HG02943 (cell line): ENCODE data around the gene NOL4L.

ENCODE experiments used
- ATAC-seq: cut with Tn5 transposase; IDR thresholded peaks from one replicate; pipeline ENCODE4 v1.9.1; 2021; ENCODE audit warnings: mild to moderate bottlenecking, low read depth, moderate library complexity; ENCODE audit not compliant: unreplicated experiment

Gene NOL4L

DNA sequence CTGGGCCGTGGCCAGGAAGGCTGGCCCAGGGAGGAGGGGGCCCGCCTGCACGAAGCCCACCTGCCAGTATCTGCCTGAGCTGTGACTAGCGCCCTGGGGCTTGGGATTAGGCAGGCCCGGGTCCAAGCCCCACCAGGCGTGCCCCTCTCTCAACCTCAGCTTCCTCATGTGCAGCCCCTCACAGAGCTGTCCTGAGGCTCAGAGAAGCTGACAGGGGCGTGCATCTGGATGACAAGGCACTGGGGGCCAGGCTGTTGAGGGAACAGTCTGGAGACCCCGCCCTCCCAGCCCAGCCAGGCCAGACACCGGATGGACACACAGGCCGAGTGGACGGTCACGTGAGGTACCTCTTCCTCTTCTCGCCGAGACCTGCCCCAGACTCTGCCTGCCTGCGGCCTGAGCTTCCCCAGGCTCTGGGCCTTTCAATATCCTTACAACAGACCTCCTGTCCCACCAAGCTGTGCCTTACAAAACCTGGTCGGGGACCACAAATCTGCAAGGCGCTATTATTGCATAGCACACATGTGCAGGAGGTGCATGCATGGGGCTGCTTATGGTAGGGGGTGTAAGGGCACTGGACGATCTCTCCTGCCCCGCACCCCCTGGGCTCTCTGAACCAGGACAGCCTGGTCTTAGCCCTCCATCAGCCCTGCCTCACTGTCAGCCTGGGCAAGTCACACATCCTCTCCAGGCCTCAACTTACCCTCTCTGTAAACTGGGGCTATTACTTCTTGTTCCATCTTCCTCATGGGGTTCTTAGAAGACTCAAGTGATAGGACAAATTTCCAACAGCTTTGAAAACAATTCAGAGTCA lies 20.0 kb downstream of the NOL4L start:
- ATAC-seq, result no peak

DNA sequence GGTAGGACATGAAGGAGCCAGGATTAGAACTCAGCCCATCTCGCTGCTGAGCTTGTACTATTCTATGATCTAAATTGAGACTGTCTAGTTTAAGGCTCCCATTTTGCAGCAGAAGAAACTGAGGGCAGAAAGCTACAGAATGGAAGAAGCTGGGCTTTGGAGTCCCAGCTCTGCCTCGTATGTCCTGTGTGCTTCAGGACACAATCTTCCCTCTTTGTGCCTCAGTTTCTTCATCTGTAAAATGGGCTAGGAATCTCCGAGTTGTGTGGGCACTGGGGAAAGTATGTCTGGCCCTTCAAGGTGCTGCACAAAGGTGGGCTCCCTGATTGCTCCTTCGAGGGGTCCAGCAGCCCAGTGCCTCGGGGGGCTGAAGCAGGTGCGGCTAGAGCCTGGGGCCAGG lies 20.7 kb downstream of the NOL4L start:
- no peak for ATAC-seq

DNA sequence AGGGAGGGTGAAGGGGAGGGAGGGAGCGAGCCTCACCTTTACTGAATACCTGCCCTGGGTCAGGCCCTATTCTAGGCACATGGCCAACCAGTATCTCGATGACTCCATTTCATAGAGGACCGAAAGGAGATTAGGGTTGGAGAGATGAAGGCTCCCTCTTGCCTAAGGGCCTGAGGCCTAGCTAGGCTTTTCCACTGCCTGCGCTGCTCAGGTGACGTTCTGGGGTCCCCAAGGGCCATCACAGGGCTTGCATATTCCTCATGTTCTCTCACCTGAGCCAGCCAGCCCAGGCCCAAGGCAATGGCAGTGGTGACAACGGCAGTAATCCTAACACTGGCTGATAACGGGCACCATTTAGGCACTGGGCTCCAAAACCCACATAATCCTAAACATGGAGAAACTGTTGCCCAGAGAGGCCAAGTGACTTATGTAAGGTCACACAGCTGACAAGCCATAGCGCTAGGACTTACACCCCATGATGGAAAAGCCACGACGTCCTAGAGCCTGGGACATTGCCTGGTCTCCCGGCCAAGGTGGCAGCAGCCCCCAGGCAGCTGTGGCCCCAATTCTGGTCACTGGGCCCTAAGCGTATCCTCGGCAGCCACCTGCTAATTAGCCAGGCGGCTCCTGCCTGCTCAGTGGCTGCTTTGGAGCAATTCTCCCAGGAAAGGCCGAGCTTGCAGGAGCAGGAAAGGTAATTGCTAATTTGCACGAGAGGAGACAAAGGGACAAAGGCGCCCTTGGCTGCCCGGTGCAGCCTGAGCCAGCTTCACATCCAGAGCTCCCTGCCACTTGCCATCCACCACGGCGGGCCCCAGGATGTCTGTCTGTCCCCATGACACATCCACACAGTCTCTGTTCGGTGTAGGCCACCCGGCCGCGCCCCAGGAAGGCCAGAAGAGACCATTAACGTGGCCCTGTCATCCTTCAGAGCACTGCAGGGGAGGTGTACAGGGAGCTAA lies 21.5 kb downstream of the NOL4L start:
- no peak for ATAC-seq

DNA sequence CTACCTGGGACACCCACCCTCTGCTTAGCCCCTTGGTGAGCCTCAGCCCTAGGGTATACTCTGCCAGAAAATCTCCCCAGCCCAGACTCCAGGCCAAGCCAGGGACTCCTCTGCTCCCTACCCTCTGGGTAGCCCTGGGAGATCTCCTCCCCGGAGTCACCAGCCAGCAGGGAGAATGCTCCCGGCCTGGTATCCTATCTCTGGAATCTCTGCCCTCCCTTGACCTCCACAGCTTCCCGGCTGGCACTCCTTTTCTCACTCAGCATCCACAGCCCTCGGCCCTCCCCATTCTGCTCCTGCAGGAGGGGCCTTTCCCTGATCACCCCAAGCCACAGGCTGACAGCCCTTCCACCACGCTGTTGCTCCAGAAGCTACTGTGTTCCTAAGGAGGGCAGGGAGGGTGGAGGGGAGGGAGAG lies 22.6 kb downstream of the NOL4L start:
- ATAC-seq, result no peak

DNA sequence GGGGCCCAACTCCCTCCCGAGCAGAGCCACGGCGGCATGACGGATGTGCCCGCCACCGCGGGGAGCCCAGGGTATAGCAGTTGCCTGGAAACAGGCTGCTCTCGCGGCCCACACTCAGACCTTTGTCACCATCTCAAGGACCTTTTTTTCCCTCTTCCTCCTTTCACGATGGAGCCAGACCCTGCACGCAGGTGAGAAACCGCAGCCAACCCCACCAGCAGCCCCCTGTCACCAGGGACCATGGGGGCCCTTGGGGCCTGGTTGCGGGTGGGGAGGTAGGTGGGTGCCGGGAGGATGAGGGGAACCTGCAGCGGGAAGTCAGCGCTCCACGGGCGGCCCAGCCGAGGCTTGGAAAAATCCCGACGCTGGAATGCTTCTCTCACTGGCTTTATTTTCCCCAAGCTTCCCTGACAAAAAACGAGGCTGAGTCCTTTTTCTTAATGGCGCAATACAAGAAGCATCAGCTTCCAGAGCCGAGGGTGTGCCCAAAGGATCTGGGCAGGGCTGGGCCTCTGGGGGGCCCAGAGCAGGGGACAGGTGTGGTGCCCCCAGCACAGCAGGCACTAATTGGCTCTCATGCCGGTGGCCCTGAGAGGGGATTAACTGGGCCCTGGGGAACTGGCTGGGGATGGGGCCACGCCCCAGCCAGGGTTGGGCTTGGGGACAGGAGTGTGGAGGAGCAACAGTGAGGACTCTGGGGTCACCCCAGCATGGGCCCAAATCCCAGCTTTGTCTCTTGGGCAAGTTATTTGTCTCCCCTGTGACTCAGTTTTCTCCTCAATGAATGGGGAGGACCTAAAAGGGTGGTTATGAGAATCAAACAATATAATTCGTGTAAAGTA lies 23.9 kb downstream of the NOL4L start:
- ATAC-seq, result no peak

DNA sequence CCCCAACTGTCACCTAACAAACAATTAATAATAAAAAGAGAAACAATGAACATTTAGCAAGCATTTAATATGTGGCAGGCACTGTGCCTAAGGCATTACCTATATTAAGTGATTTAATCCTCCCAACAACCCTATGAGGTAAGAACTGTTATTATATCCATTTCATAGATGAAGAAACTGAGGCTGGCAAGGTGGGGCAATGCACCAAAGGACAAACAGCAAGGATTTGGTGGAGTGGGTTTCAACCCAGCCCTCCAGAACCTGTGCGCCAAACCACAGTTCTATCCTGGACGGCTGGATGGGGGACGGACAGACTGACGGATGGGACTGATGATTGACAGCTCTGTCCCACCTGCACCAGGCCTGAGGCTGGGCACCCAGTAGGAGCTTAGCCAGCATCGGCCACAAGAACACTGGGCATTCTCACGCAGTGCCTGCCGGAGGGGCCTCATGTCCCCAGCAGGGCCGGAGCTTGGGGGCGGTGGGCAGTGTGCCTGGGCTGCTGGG lies 24.6 kb downstream of the NOL4L start:
- ATAC-seq, result no peak

DNA sequence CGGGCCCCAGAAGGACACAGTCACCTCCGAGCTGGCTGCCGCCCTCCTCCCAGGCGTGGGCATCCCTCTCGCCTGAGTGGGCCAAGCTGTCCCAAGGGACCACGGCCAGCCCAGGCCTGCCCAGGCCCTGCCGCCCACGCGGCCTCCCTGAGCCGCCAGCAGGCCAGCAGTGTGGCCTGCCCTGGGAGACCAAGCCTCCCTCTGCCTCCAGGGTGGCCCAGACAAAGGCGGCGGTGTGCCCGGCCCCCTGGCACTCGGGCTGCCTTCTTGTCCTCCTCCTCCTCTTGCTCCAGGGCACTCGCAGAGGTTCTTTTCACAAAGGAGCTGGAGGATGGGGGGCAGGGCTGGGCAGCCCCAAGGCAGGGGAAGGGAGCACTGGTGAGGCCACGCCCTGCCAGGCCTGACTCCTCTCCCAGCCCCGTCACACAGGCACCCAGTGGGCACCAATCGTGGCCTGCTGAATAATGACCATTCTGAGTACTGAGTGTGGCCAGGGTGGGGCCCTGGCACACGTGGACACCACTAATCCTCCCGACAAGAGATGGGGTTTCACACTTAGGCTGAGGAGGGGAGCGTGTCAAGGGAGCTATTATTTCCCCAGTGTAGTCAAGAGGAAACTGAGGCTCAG lies 25.3 kb downstream of the NOL4L start:
- no peak for ATAC-seq

DNA sequence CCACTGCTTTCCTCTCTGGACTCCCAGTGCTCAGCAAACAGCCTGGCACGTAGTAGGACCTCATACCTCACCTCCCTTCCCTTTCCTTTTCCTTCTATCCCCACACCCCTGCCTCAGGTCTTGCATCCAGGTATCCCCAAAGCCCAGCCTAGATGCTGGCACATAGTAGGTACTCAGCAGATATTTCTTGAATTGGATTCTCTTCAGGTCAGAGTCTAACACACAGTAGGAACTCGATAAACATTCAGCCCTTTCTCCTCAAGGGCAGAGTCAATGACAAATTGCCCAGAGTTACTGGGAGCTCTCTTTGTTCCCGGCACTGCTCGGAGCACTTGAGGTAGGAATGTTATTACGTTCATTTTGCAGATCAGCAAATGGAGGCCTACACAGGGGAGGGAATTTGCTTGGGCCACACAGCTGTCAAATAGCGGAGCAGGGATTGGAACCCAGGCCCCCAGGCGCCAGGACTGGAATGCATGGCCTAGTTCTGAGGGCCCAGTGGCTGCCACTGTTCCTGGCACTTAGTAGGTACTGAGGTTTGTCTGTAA lies 25.9 kb downstream of the NOL4L start:
- ATAC-seq, result no peak

DNA sequence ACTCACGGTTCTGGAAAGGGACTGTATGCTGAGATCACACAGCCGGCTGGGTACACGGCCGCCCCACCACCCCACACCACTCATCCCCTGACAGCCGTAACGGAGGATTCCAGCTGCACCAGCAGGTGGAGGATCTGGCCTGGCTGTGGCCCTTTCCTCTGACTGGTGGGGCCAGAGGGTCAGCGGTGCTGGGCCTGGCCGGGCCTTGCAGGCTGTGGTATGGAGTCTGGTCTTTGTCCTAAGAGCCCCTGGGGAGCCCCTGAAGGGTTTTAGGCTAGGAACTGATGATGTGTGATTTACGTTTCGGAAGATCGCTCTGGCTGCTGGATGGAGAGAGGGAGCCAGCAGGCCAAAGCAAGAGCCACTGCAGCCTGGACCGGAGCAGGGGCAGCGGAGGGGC lies 26.6 kb downstream of the NOL4L start:
- ATAC-seq, result no peak

DNA sequence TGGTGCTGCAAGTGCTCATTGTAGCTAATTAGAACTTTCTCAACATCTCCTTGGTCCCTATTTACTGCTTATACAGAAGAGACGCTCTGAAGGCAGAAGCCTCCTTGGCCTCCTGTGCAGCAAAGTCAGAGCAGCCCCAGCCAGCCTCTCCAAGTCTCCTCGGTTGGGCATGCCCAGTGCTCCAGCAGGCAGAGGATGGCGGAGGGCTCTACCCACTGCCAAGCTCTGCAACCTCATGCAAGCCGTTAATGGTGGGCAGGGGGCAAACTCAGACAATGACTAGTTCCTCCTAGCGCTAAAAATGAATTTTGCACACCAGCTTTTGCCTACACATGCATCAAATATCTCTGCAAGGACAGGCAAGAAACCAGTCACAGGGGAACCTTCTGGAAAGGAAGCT lies 27.8 kb downstream of the NOL4L start:
- no peak for ATAC-seq

DNA sequence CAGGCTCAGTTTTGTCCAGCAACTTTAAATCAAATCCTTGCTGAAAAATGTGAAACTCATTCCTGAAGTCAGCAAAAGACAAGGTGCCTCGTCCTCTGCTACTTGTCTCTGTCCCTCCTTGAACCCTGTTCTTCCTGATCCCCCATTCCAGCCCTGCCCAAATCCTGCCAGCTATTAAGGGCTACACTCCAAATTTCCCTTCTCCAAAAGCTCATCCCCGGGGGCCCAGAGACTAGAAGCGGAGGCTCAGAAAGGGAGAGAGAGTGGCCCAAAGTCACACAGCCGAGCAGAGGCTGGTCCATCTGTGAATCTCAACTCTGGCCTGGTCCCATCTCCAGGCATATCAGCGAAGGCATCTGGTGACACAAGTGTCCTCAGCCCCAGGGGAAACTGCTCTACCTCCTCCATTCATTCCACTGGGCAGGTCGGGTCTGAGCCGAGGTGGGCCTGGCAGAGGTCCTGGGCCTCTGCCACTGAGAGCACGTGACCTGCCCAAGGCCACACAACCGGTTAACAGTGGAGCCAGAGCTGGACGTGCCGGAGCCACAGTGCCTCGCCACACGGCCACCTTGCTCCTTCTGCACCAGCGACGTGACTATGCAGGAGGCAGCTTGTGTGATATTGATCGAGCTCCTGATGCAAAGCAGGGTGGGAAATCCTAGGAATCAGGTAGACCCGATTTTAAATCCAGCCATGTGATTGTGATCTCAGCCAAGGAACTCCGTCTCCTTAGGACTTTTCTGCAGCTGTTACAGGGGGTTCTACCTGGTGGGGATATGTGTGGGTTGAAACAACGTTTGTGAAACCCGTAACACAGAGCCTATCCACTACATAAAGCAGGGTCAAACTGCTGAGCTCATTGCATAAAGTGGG lies 28.6 kb downstream of the NOL4L start:
- ATAC-seq, result no peak

DNA sequence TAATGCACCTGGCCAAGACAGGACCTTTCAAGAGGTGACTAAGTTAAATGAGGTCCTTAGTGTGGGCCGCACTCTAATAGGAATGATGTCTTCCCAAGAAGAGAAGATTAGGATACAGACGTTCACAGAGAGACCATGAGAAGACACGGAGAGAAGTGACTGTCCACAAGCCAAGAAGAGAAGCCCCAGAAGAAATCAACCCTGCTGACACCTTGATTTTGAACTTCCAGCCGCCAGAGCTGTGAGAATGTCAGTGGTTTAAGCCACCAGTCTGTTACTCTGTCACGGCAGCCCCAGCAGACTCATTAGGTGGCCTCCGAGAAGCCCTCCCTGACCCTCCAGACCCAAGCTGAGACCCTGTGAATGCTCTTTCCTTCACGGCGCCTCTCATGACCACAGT lies 29.5 kb downstream of the NOL4L start:
- ATAC-seq, result no peak

DNA sequence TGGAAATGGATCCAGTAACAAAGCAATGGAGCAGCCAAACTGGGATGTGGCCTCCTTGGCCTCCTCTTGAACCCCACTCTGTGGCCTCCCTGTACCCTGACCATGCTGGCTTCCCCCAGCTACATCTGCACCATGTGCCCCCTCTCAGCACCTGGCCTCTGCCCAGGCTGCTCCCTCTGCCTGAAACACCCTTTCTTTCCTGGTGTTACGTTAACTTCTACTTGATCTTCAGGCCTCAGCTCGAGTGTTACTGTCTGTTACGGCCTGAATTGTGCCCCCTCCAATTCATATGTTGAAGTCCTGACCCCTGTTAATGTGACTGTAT lies 30.2 kb downstream of the NOL4L start:
- ATAC-seq, result no peak

DNA sequence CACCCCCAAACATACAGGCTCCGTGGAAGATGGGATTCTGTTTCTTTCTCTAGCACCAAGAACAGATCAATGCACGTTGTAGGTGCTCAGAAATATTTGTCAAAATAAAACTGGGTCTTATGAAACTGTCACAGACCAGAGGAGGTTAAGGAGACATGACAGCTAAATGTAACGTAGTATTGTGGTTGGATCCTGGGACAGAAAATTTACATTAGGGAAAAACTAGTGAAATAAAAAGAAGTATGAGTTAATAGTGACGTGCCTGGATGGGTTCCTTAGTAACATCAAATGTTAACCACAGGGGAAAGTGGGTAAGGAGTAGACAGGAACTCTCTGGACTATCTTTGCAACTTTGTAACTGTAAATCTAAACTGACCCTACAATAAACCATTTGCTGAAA lies 31.5 kb downstream of the NOL4L start:
- ATAC-seq, result no peak

DNA sequence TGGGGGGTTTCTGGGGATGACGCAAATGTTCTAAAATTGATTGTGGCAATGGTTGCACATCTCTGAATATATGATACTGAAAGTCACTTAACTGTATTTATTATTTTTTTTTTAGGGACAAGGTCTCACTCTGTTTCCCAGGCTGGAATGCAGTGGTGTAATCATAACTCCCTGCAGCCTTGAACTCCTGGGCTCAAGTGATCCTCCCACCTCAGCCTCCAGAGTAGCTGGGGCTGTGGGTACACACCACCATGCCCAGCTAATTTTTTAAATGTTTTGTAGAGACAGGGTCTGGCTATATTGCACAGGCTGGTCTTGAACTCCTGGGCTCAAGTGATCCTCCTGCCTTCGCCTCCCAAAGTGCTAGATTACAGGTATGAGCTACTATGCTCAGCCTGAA lies 33.4 kb downstream of the NOL4L start:
- no peak for ATAC-seq

DNA sequence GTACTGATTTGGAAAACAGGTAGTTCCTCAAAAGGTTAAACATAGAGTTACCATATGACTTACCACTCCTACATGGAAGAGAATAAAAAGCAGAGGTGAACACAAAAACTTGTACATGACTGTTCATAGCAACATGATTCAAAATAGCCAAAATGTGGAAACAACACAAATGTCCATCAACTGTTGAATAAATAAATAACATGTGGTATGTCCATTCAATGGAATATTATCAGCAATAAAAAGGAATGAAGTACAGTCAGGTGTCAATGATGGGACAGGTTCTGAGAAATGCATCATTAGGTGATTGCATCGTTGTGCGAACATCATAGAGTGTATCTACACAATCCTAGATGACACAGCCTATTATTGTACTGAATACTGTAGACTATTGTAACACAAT lies 35.3 kb downstream of the NOL4L start:
- ATAC-seq, result no peak

DNA sequence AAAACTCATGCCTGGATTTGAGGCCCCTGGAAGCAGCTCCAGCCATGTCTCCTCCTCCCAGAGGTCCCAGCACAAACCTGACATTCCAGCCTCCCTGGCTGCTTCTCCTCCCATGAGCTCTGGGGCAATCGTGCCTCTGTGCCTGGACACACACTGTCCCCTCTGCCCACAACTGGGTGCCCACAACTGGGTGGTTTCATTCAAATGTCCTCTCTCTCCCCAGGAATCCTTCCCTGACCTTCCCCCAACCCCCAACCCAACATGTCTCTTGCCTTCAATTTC lies 37.4 kb downstream of the NOL4L start:
- no peak for ATAC-seq

DNA sequence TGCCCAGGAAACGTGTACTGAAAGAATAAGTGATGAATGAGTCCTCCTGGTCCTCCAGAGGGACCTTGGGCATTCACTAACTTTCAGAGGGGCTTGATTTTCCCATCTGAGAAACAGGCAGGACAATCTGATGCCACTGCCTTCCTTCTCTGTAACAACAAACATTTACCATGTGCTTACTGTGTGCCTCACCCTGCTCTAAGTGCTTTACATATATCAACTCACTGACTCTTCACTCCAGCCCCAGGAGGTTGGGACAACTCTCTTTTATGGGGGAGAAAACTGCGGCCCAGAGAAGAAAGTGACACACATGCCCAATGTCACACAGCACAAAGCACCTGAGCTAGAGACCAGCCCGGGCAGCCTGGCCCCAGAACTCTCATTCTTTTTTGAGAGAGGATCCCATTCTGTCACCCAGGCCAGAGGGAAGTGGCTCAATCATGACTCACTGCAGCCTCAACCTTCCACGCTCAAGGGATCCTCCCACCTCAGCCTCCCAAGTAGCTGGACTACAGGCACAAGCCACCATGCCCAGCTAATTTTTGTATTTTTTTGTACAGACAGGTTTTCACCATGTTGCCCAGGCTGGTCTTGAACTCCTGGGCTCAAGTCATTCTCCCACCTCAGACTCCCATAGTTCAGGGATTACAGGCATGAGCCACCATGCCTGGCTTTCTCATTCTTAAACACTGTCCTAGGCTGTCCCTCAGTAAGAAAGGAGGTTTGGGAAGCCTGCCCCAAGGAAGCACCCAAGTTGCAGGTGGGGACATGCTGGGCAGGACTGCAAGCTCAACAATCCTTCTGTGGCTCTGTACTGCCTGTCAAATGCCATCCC lies 38.0 kb downstream of the NOL4L start:
- ATAC-seq, result no peak
